ENCODE data around the gene ZFPM1.

Gene ZFPM1

GRCh38 chr16:88577166-88577565 lies 124.1 kb downstream of the ZFPM1 start:
- DNase-seq: no peak

GRCh38 chr16:88578446-88579313 lies 125.6 kb downstream of the ZFPM1 start:
- no peak for DNase-seq

GRCh38 chr16:88580371-88580770 lies 127.3 kb downstream of the ZFPM1 start:
- DNase-seq: no peak

GRCh38 chr16:88581033-88581432 lies 128.0 kb downstream of the ZFPM1 start:
- DNase-seq: no peak

- no peak for DNase-seq
Measured at GRCh38 chr16:88582912-88583575, 130.0 kb downstream of the ZFPM1 start.

- DNase-seq: no peak
Measured at GRCh38 chr16:88584676-88585075, 131.6 kb downstream of the ZFPM1 start.

- no peak for DNase-seq
Measured at GRCh38 chr16:88585269-88585668, 132.2 kb downstream of the ZFPM1 start.

GRCh38 chr16:88585927-88586581 lies 133.0 kb downstream of the ZFPM1 start:
- no peak for DNase-seq
